A673 (cell line): ENCODE results near the gene CTRB2. TPM values are rescaled to one million over a fixed set of nuclear protein-coding genes. Genes with fewer than 3 reads are reported as not detected.

ENCODE experiments used
- BruUV-seq: library from RNA; stranded (reverse); fragments of 400-500 nt; replicated peaks from 2 replicates; lab custom pipeline; 2021; lab: Mats Ljungman, UMichigan
- CTCF ChIA-PET: fragments of 300-600 bp; sonication (Branson Sonifier 250); formaldehyde crosslinking; loops from one replicate; lab custom pipeline; 2022; ENCODE audit warnings: antibody characterized with exemption; lab: Charles Lee
- POLR2A ChIA-PET: fragments of 300-600 bp; sonication (Branson Sonifier 250); formaldehyde crosslinking; loops from one replicate; lab custom pipeline; 2022; ENCODE audit warnings: antibody characterized with exemption; ENCODE audit not compliant: low non-redundant PET; lab: Charles Lee
- DNase-seq: peaks from one replicate; pipeline ENCODE4 v3.0.0-alpha.2; 2015; ENCODE audit warnings: low spot score
- H3K27ac ChIP-seq: fragments of 200-600 bp; sonication (generic); 2 replicates; pipeline ENCODE4 v1.5.1; 2016; ENCODE audit warnings: mixed run types, low read depth, mild to moderate bottlenecking, mixed read lengths, antibody characterized with exemption, low read length; ENCODE audit not compliant: poor library complexity, severe bottlenecking
- H3K27me3 ChIP-seq: fragments of 200-600 bp; sonication (generic); replicated peaks from 2 replicates; pipeline ENCODE4 v1.6.1; 2017; ENCODE audit warnings: mixed run types, low read depth, mild to moderate bottlenecking, mixed read lengths, antibody characterized with exemption, low read length; ENCODE audit not compliant: insufficient read depth, poor library complexity
- H3K36me3 ChIP-seq: fragments of 200-600 bp; sonication (generic); 2 replicates; pipeline ENCODE4 v1.6.1; 2016; ENCODE audit warnings: mixed run types, mild to moderate bottlenecking, mixed read lengths, antibody characterized with exemption, low read length; ENCODE audit not compliant: insufficient read depth, poor library complexity, severe bottlenecking
- H3K4me1 ChIP-seq: fragments of 200-600 bp; sonication (generic); 2 replicates; pipeline ENCODE4 v1.6.1; 2017; ENCODE audit warnings: mixed run types, mild to moderate bottlenecking, mixed read lengths, antibody characterized with exemption, low read length; ENCODE audit not compliant: insufficient read depth, poor library complexity, severe bottlenecking
- H3K4me3 ChIP-seq: fragments of 200-600 bp; sonication (generic); 2 replicates; pipeline ENCODE4 v1.5.1; 2016; ENCODE audit warnings: low read depth, mixed run types, mild to moderate bottlenecking, mixed read lengths, low read length; ENCODE audit not compliant: poor library complexity, severe bottlenecking
- H3K9me3 ChIP-seq: fragments of 200-600 bp; sonication (generic); 2 replicates; pipeline ENCODE4 v1.6.1; 2016; ENCODE audit warnings: mixed run types, low read depth, mild to moderate bottlenecking, mixed read lengths, antibody characterized with exemption, low read length; ENCODE audit not compliant: poor library complexity, severe bottlenecking
- CTCF ChIP-seq: fragments of 300-800, 200-600 bp; sonication (generic); conservative IDR thresholded peaks from 2 replicates; pipeline ENCODE4 v1.5.1; 2017; ENCODE audit warnings: low read depth, mild to moderate bottlenecking, antibody characterized with exemption, low read length, moderate library complexity, mixed read lengths
- EZH2 ChIP-seq: fragments of 200-600 bp; sonication (generic); IDR thresholded peaks from 2 replicates; pipeline ENCODE4 v1.6.1; 2017; ENCODE audit warnings: borderline replicate concordance, low read depth, mild to moderate bottlenecking, mixed read lengths, antibody characterized with exemption, low read length; ENCODE audit not compliant: poor library complexity, severe bottlenecking
- intact Hi-C: fragments of 100-400 bp; cut with micrococcal nuclease; formaldehyde crosslinking; loops from one replicate; pipeline ENCODE4 v1.10.0; 2022; ENCODE audit not compliant: unreplicated experiment
- total RNA-seq: library from RNA; stranded (reverse); gene quantifications from 2 replicates; pipeline ENCODE4 v1.2.3, GENCODE V29; 2021

CTRB2 gene
- total RNA-seq, 1 experiment from 2014 or later = not detected

- H3K27ac ChIP-seq = no peak overlapping the region
- intact Hi-C loops = no loop called here
- H3K4me1 ChIP-seq = peaks cover 22% of the 10 kb centered on the region
- CTCF ChIA-PET = no interaction called here
- BruUV-seq = no TSS peak
- H3K9me3 ChIP-seq = no peaks in the 10 kb centered on the region
- POLR2A ChIA-PET = no interaction called here
- no peaks in the 10 kb centered on the region for H3K27me3 ChIP-seq
- H3K36me3 ChIP-seq = no peaks in the 10 kb centered on the region
- TF ChIP-seq CTCF (no peak), EZH2 (no peak)
- H3K4me3 ChIP-seq = no peak overlapping the region
- no peak for DNase-seq
Observed at GRCh38 chr16:75246504-75247205, 39.7 kb upstream of the CTRB2 start.

DNA sequence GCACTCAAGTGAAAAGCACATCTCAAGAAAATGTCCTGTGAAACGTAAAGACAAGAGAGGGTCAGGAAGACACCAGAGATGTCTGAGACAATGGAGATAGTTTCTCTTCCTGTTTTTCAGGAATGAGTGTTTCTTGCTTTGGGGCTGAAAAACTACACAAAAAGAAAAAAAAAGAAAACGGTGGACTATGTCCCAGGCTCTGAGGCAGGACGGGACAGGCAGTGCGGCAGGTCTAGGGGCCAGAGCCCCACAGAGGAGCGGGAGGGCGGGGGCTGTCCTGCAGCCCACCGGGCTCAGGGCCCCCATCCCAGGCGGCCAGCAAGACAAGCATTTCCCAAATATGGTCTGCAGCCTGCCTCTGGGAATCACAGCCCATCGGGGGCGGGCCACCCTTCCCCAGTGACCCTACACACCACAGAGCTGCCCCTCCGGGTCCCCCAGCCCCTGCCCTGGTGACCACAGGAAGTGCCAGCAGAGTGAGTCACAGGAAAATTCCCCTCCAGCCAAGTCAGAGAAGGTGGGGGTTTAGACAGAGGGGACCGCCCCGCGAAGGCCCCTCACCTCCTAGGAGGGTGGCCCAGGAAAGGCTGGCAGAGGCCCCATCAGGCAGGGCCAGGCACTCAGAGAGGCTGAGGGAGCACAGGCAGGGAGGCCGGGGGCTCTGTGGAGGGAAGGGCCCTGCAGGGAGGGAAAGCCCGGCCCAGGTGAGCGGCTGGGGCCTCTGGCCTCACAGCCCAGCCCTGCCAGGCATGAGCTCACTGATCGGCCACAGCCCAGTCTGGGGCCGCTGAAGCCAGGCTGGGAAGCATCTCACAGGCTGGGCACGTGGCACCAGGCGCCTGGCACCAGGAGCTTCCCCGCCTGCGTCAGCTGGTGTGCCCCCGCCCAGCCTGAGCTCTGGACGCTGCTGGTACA, 38.1 kb upstream of the CTRB2 start:
- CTCF ChIA-PET = no interaction called here
- POLR2A ChIA-PET = no interaction called here
- H3K27me3 ChIP-seq = no peaks in the 10 kb centered on the region
- DNase-seq = no peak
- no peak overlapping the region for H3K4me3 ChIP-seq
- intact Hi-C loops = no loop called here
- no peak for TF ChIP-seq CTCF
- no peak for TF ChIP-seq EZH2
- H3K27ac ChIP-seq = peak overlapping the region; percentile 65
- no TSS peak for BruUV-seq
- H3K4me1 ChIP-seq = peaks cover 31% of the 10 kb centered on the region
- H3K36me3 ChIP-seq = no peaks in the 10 kb centered on the region
- H3K9me3 ChIP-seq = no peaks in the 10 kb centered on the region

DNA sequence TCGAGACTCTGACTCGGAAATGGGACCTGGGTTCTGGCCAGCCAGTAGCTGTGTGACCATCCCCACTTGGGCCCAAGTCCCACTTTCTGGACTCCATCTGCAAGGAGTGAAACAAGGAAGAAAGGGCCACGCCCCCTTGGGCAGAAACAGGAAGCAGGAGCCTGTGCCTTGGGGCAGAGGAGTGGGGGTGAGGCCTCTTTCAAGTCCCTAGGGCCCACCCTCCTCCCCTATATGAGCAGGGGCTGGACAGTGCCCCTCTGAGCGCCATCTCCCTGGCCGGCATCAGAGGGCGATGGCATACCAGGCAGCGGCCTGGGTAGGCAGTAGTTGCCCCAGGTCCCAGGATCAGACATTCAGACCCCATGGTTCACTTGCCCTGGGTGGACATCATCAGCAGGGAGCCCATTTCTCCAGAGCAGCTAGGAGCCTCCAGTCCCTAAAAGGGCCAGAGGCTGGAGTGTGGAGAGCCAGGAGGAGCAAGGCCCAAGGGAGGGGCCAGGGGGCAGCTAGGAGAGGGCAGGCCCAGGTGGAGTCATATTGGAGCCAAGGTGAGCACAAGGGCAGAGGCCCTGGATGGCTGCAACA, 37.4 kb upstream of the CTRB2 start:
- no peaks in the 10 kb centered on the region for H3K27me3 ChIP-seq
- H3K36me3 ChIP-seq = no peaks in the 10 kb centered on the region
- peaks cover 36% of the 10 kb centered on the region for H3K4me1 ChIP-seq
- no peaks in the 10 kb centered on the region for H3K9me3 ChIP-seq
- DNase-seq = no peak
- ChIA-PET CTCF (no interaction called here), POLR2A (no interaction called here)
- H3K4me3 ChIP-seq = no peak overlapping the region
- BruUV-seq = no TSS peak
- intact Hi-C loops = no loop called here
- H3K27ac ChIP-seq = peak overlapping the region; percentile 65
- TF ChIP-seq CTCF (no peak), EZH2 (no peak)
